HG03066 (cell line): ENCODE results near the gene SLC1A4.

ENCODE experiments used
- ATAC-seq: cut with Tn5 transposase; IDR thresholded peaks from one replicate; pipeline ENCODE4 v1.9.1; 2021; ENCODE audit warnings: low read depth; ENCODE audit not compliant: unreplicated experiment

Gene SLC1A4

DNA sequence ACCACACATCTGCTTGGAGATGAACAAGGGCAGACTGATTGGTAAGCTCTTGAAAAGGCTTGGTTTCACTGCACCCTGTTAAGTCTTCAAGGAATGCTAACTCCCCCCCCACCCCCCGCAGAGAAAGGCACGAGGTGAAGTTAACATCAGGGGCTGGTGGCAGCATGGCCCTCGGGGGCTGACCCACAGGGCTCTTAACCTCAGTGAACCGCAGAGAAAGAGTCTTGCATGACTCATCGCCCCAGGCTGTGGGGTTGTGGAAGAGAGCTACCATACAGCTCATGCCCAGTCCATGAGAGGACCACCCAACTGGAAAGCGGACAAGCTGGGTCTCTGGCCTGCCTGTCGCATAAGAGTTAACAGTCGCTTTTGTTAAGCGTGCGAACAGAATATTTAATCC lies 56.5 kb downstream of the SLC1A4 start:
- no peak for ATAC-seq

DNA sequence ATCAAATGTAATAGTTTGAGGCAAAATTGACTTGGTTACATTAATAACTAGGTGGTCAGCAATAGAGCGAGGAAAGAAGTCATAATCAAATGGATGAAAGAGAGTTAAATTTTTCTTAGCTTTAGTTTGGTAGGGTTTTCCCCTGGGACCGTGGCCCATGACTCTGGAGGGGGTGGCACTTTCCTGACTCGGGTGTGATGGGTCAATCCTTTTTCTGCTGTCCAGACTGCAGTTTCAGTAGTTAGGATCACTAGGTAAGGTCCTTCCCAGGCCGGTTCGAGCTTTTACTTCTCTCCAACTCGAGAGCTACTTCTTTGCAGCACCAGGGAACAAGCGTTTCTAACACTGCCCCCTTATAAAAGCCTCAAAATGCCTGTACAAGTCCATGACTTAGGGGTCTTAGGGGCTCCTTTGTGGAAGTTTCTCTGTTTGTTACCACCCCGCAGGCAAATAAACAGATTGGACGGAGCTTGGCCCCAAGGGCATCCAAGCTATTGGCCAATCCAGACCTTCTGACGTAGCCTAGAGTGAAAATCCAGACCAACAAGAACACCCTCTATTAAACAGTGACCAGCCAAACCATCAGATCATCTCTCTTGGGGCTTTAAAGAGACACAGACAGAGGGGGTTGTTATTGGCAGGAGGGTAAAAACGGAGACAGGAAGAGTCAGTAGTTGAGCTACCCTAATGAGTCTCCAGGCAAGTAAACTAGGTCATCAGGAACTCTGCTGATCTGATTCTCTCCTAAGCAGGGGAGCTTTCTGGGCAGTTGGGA lies 57.6 kb downstream of the SLC1A4 start:
- no peak for ATAC-seq

DNA sequence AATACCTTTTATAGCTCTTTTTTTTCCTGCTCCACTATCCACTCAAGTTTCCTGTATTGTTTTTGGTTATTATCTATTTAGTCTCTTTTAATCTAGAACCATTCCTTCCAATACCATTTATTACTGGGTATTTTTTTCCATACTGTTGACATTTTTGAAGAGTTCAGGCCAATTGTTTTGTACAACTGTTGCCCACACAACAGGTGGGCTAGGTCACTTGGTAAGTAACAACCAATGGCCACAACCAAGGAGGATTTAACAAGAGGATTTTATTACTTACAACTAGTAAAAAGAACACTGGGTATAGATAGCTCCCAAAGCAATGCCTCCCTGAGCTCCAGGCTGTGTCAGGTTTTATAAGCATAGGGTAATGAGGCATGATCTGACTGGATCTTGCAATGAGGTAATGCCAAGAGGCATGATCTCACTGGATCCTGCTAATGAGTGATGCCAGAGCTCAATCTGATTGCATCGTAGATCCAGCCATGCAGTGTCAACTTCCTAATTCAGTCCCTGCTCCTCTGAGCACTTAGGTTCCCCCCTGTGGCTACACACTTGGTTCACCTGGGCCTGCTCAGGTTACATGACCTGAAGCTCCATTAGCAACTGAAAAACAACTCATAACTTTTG lies 59.9 kb downstream of the SLC1A4 start:
- ATAC-seq = no peak

DNA sequence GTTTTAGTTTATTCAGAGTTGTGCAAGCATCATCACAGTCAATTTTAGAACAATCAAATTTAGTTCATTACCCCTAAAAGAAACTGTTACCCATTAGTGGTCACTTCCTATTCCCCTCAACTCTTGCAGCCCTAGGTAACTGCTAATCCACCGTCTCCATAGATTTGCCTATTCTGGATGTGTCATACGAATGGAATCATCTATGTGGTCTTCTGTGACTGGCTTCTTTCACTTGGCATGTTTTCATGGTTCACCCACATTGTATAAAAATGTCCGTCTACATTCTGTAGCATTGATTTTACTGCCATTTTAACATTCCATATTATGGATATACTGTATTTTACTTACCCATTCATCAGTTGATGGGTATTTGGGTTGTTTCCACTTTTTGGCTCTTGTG lies 61.7 kb downstream of the SLC1A4 start:
- no peak for ATAC-seq

DNA sequence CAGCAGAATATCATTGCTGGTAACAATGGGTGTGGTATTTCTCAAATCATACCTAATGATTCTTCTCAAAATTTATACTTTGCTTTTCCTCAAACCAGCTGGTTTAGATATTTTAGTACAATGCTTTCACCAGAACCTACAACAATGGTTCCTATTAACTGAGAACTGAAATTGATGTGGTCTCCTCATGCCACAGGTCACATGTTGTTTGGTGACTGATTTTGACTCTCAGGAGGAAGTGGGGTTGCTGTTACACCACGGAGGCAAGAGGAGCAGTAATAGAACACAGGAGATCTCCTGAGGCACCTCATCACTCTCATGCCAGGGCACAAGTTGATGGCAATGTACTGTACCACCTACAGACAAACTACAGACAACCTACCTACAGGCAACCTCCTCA lies 64.0 kb downstream of the SLC1A4 start:
- ATAC-seq = peak; percentile 45

DNA sequence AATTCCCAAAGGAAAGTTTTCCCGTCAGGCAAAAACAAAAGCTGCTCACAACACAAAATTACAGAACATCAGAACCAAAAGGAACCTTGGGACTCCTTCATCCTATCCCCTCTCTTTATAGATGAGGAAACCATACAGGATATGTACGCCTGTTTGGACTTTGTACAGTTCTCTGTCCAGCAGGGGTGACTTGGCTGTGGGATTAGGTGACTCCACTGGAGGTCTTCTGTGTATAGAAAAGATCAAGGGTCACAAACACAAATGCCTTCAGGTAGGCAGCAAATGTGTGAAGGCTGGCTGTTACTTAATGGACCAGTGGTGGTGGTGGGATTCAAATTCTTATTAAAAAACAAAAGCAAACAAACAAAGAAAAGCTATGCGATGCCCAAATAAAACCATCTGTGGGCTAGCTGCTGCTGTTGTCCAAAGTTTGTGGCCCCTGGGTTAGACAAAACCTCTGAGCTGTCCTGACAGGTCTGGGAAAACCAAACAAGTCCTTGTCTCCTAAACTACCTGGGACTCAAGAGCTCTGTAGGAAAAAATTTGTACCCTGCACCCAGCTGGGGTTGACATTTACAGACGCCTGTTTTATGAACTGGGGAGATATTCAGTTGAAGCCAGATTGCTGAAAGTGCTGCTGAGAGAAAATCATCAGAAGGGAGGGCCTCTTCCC lies 65.7 kb downstream of the SLC1A4 start:
- no peak for ATAC-seq

DNA sequence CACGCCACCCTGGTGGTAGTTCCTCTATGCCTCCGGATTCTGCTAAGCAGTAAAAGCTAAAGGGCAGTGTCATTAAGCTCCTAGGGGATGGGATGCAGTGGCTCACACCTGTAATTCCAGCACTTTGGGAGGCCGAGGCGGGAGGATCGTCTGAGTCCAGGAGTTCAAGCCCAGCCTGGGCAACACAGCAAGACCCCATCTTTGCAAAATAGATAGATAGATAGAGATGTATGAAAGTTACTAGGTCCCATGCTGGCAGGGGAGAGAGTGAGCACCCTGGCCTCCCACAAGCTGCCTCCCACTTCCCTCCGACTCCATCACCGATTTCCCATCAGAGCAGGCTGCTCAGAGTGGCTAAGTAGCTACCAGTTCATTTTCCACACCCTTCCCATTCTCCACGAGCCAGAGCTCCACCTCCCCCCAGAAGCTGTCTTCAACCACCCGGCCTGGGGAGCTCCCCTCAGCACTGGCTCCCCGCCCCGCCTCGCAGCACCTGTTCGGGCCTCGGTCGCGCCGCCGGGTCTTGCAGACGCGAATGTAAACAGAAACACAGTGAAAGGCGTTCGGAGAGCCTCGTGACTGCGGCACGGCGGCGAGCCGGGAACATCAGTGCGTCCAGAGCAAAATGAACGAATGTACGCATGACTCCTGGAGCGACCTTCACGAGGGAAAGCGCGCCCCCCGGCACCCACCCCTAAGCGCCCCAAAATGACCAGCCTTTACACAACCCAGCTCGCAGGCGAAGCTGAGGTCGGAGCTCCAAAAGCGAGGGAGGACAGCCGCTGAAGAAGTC lies 66.4 kb downstream of the SLC1A4 start:
- ATAC-seq = peak; percentile 29

DNA sequence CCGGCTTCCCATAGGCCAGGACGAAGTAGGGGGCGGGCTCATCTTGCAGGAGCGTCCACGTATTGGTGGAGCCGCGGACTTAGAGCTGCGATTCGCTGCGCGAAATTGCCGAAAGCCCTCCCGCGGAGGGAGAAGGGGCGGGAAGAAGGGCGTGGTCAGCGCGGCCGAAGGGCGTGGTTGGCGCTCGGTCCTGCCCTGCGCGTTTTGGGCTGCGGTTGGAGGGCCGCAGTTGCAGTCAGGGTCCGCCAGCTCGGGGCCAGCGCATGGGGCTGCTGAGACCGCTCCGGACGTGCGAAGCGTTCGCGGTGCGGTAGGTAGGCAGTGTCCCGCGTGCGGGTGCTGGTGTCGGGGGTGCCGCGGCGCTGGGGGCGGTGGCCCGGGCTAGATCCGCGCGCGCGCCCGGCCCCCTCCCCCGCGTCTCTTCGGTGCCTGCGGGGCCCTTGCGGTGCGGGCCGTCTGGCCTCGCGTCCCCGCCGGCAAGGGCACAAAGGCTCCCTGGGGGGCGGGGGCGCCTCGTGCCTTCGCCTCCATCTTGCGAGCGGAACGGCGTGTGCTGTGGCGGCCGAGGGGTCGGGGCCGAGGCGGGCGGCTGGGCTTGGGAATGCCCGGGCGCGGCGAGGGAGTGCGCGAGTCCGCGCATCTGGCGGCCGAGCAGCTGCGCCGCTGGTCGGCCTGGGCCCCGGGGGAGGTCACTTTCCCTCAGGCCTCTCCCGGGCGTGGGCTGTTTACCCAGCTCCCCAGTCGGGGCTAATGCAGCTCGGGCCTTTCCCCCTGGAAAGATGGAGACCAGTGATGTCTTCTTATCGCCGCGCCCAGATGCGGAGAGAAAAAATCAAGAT lies 67.2 kb downstream of the SLC1A4 start, which contains the start of gene CEP68:
Gene CEP68, plus strand, starts transcription at position 202 of the 839 bp plus-strand sequence. CDS start 13,029 bp downstream, outside the sequence.
- peak; percentile 84 for ATAC-seq

DNA sequence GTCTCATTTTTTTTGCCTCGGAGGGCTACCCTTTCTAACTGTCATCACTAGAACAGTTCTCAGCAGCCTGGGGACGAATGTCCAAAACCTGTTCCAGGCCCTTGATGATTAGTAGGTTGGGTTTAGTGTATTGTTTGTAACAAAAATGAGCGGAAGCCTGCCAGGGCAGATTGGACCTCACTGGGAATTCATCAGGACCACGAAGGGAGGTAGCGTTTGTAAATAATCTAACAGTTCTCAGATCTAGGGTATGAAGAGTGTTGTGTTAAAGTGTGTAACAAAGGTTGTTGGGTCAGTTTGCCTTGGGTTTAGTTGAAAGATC lies 67.8 kb downstream of the SLC1A4 start:
- ATAC-seq = no peak

DNA sequence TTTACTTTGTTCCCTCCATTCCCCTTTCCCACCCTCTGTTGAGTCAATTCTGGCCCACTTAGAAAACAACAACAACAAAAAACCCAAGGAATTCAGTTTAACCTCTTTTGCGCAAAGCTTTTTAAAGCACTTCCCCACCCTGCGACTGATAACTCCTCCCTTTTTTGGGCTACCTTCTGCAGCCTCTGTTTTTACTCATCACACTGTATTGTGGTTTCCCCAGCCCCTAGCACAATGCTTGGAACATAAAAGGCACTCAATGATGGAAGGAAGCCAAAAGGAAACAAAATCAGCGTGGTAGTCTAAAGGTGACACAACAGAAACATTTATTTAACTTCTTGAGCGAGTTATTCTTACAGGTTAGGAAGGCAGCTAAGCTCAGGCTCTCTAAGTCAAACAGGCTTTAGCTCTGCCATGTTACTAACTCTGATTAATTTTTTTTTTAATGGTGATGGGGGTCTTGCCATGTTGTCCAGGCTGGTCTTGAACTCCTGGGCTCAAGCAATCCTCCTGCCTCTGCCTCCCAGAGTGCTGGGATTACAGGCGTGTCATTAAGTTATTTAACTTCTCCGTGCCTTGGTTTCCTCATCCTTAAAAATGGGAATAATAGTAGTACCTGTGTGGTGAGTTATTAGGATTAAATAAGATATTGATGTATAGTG lies 68.3 kb downstream of the SLC1A4 start:
- no peak for ATAC-seq

DNA sequence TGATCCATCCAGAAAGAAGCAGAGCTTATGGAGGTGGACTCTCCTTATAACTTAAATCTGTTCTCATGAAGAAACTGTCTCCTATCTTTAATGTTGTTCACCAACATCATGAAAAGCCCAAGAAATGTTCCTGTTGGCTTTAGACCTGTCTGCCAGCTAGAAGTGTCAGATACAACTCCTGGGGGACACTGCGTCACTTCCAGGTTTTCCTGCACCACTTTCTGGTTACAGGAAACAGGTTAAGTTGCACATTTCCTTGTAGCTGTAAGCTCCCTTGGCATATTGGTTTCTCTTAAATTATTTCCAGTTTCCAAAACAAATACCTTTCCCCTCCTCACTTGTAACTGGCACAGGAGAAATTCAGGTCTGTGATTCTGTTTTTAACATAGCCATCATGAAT lies 69.9 kb downstream of the SLC1A4 start:
- no peak for ATAC-seq

DNA sequence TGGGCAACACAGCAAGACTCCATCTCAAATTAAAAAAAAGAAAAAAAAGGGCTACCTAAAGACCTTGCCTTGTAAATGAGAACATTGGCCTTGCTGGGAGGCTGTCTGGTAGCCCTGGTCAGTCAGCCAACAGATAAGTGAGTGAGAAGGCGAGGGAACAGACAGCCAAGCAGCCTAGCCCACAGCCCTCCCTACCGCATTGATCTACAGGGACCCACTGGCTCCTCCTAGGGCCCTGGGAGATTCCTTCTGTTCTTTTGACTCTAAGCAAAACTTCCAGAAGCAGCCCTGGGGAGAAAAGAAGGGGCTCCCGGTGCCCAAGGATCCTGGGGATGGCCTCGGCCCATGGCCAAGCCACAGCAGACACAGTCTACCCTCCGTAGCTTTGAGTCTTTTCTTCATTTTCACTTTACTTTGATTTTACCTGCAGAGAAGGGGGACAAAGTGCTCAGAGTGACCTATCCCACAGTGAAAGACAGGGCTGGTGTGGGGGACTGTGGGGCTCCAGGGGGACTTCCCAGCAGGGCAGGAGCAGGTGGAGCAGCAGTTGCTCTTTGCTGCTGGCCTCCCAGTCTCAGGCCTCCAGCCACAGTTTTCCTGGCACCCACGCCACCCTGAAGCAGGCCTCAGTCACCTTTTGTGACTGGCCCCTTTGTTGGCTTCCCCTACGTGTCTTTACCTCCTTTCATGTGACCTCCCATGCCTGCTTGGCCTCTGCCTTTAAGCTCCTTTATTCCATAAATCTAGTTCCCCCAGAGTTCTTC lies 72.1 kb downstream of the SLC1A4 start:
- ATAC-seq = no peak

DNA sequence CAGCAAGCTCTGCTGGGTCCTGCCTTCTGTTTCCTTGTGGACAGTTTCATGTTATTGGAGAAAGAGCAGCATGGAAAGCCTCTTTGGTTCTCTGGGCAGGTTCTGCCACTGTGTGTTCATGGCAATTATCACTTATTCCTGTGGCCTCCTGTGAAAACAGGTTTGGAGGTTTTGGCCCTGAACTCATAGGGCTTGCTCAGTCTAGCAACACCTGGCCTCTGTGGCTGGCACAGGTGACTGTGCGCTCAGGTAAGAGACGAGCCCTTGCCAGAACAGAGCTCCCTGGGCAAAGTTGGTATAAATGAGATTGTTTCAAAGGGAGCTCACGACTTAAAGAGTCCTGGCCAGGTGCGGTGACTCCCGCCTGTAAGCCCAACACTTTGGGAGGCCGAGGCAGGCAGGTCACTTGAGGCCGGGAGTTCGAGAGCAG lies 72.7 kb downstream of the SLC1A4 start:
- ATAC-seq = no peak

DNA sequence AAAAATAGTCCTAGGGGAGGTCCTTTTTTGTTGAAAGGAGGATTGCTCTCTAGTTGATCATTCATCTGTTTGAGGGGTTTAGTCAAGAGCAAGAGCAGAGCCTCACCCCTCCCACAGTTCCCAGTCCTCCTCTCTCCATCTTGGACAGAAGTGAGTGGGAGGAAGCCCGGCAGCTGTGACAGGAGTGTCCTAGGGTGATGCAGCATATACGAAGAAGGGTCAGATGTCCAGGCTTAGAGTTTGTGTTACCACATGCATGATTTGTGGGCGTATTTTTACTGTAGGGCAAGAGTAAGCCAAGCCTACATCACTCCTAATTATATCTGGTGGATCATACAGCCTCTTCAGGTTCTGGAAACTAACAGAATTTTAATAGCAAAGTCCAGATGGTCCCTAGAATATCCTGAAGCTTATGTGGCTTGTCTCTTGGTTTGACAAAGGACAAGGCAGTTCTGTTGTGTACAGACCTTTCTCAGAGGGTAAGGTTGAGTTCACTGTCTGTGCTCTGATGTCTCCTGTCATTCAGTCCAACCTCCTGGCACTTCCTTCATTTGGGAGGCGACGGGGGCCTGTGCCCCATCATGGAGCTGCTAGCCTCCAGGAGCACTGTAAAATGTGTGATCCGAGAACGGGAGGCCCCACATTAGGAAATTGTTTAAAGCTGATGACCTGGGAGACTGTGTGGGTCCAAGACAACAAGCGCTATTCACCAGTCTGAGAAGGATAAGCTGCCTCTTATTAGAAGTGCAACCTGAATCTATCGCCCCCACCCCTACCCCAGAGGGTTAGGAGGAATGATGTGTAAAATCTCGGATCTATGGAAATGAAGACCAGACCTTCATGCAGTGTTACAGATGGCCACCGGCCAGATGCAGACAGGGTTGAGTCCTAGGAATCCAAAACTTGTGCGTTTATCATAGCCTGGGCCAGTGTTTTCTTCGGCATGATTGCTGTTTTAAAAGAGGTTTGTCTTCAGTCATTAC lies 73.9 kb downstream of the SLC1A4 start:
- ATAC-seq = no peak

DNA sequence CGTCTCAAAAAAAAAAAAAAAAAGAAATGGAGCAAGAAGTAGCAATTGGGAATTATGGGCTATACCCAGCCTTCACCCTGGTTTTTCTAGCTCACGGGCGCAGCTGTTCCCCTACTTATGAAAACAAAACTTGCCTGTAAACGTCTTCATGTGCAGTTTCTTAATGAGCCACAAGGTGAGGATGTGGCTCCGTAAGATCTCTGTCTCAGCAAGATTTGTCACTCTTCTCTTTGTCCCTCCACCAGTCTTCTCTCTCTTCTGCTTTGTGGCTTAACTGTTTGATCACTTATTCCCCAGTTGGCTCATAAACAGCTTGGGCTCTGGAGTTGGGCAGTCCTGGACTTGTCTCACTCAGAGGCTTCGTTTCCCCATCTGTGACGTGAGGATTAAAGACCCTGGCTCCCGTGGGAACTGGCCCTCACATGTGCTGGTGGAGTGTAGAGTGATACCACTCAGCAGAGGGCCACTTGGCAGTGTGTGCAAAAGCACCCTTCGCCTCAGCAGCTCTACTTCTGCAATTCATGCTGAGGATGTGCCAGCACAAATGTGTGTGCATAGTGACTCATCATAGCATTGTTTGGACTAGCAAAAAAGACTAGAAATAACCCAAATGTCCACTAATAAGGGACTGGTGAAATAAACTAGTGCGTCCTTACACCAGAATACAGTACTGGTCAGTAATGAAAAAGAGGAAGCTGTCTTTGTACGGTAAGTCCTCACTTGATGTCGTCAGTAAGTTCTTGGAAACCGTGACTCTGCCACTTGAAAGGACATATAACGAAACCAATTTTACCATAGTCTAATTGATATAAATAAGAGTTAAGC lies 75.7 kb downstream of the SLC1A4 start:
- peak; percentile 86 for ATAC-seq

DNA sequence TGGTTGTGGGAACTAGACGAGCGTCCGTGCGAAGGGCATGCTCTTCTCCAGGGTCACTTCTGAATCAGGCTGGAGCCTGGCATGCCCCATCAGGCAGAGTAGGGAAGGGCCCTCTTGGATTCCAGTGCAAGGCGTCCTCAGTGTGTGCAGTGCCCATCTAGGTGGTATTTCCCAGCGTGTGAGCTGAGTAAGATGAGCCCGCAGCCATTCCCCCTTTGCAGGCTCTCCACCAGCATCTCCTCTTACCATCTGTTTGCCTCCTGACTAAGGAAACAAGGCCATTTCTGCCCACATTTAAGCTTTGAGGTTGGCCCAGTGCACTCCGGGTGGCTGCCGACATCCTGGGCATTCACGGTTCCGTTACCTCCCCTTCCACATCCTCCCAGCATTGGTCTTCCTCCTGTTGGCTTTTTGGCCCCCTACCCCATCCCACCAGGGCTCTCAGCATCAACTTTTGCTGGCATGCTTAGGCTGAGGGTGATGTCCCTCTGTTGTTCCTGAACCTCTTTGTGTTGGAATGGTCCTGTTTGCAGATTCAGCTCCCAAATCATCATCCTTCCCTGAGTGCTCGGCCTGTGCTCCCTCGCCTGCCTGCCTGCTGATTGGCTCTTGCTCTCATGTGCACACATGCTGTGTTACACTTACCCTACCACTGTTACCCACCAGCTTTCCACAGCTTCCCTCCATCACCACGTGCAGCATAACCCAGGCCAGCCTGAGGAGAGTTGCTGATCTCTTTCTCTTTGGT lies 78.8 kb downstream of the SLC1A4 start:
- no peak for ATAC-seq
